H54 (cell line): ENCODE data around the gene TFF3.

ENCODE experiments used
- DNase-seq: peaks from one replicate; pipeline ENCODE4 v3.0.0; 2011; ENCODE audit warnings: low spot score, mixed read lengths; ENCODE audit not compliant: insufficient read length
- FAIRE-seq: peaks from 3 replicates; lab custom pipeline; 2011; peaks lifted over from hg19 to GRCh38; lab: Jason Lieb, UNC
- POLR2A ChIP-seq: IDR thresholded peaks from 2 replicates; pipeline ENCODE4 v1.6.1; 2011; ENCODE audit warnings: low read depth, mild to moderate bottlenecking, low read length

Gene TFF3

GRCh38 chr21:42320791-42321190, 5.6 kb upstream of the TFF3 start:
- no peak for DNase-seq
- FAIRE-seq = no peak
- no peak for TF ChIP-seq POLR2A

DNA sequence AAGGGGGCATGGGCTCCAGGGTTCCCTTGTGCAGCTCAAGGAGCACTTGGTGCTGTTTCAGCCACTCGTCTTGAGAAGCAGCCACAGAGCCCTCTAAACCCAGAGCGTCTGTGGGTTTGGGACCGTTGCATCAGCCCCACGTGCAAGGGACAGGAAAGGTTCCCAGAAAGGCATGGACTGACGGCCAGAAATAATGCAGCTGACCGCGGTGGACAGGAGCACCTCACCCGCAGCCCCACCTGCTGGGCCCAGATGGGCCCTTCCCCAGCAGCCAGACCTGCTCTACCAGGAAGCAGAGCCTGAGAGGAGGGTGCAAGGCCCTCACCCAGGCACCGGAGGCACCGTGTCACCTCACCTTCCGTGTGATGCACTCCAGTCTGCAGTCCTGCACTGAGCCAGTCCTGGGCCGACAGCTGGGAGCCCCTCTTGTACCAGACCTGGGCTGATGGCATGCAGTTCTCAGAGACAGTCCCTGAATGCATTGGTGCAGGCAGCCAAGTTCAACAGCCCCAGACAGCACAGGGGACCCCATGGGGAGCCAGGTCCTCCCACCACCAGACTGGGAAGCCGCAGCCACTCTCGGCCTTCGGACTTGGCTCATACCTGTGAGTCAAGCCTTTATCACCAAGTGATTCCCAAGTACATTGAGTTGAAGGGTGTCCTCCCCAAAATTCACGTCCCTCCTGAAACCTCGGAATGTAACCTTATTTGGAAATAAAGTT, 4.8 kb upstream of the TFF3 start:
- no peak for TF ChIP-seq POLR2A
- DNase-seq (no peak), FAIRE-seq (no peak)

DNA sequence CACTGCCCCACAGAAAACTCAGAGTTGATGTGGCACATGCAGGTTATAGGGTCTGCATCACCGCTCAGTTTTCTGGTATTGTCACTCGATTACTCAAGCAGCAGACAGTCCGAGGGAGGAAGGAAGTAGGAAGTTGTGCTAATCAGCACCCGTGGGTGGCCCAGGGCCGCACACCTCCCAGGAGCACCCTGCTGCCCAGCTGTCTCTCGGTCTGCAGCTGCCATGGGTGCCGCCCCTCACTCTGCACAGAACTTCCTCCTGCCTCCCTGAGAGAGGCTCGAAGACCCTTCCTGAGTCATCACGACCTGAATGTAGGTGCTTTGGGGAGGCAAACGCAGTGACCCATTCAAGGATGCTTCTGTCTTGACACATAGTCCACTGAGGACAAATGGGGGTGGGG, 4.2 kb upstream of the TFF3 start:
- FAIRE-seq (no peak), DNase-seq (no peak)
- no peak for TF ChIP-seq POLR2A

DNA sequence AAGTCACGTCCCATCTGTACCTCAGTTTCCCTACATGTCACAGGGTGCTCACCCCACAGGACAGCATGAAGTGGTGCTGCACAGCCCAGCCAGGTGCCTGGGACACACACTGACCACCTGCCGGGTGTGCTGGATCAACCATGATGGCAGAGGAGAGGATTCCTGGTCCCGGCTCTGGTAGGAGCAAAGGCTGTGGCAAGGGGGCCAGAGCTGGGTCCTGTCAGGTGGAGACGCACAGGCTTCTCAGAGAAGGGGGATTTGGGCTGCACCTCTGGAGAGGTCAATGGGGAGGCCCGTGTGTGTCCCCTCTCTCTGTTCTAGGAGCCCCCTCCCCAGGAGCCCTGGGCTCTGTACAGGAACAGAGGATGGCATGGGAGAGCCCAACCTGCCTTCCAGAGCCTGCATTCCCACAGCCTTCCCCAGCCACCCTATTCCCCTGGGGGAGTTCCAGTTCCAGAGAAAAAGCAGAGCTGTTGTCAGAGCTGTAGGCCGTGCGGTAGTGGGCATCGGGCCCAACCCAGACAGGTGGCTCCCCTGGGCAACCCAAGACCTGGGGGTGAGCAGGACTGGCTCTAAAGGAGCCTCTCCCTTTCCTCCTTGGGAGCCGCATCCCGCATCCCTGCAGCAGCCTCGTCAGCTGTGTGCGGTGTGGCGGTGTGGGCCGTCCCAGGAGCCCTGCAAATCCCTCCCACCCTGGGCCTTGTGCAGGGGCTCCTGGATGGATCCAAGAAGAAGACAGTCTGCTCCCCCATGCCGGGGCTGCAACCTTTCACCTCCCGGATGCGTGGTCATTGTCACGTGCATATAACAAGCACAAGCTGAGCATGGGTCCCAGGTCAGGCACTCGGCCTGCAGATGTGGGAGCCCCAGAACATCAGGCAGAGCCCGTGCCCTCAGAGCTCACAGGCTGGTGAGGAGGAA, 2.9 kb upstream of the TFF3 start:
- DNase-seq = no peak
- no peak for FAIRE-seq

DNA sequence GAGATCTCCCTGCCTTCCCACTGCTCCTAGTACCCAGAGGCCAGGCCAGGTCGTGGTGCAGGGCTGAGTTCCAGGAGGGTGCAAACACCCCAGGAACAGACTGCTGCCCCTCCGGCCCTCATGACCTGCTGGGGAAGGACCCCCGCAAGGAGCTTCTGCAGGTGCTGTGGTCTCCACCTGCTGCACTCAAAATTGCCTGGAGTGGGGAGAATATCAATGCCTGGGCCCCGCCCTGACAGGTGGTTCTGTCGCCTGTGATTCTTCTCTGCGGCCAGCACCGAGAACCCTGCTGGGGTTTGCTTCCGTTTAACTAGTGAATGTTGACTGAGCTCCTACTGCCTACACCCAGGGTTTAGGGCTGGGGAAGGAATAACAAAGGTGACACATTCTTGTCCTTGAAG, 2.1 kb upstream of the TFF3 start:
- TF ChIP-seq POLR2A = no peak
- no peak for FAIRE-seq
- DNase-seq = no peak

More for the DNA sequence above, 2.9 kb upstream of the TFF3 start:
- TF ChIP-seq POLR2A = no peak

DNA sequence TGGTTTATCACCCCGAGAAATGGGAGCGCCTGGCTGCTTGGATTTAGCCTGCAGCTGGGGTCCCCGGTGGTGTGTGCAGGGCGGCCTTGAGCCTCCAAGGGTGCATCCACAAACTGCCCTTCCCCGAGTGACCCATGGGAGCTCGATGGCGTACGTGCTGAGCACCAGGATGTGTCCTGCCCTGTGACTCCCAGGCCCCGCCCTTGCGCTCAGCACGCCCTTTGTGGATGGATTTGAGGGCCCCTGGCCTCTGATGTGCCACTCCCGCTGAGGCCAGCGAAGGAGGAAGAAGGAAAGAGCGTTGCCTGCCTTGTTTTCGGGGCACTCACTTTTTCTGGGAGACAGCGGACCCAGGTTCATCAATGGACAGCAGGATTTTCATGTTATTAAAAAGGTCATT, 1.7 kb upstream of the TFF3 start:
- DNase-seq = no peak
- FAIRE-seq = no peak
- no peak for TF ChIP-seq POLR2A

- DNase-seq (no peak), FAIRE-seq (no peak)
- TF ChIP-seq POLR2A = no peak
Measured at GRCh38 chr21:42314616-42315295, 453 bp downstream of the TFF3 start.

DNA sequence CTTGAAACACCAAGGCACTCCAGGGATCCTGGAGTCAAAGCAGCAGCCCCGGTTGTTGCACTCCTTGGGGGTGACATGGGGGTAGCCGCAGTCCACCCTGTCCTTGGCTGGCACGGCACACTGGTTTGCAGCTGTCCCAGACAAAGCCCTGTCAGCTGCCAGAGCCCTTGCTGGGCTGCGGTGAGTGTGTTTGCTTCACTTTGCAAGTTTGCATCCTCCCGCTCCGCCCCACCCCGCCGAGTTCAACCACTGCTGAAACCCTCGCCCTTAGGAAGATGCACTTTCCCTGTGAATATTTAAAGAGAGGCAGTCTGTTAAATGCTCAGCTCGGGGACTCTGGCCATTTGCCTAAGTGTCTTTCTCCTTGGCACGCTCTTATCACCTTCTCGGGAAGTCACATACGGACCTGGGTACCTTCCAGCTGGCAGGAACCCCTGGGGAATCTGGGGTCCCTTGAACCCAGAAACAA, 1.7 kb downstream of the TFF3 start:
- no peak for TF ChIP-seq POLR2A
- no peak for DNase-seq
- FAIRE-seq = no peak

- DNase-seq (no peak), FAIRE-seq (no peak)
- TF ChIP-seq POLR2A = no peak
Measured at GRCh38 chr21:42312626-42313104, 2.5 kb downstream of the TFF3 start.

DNA sequence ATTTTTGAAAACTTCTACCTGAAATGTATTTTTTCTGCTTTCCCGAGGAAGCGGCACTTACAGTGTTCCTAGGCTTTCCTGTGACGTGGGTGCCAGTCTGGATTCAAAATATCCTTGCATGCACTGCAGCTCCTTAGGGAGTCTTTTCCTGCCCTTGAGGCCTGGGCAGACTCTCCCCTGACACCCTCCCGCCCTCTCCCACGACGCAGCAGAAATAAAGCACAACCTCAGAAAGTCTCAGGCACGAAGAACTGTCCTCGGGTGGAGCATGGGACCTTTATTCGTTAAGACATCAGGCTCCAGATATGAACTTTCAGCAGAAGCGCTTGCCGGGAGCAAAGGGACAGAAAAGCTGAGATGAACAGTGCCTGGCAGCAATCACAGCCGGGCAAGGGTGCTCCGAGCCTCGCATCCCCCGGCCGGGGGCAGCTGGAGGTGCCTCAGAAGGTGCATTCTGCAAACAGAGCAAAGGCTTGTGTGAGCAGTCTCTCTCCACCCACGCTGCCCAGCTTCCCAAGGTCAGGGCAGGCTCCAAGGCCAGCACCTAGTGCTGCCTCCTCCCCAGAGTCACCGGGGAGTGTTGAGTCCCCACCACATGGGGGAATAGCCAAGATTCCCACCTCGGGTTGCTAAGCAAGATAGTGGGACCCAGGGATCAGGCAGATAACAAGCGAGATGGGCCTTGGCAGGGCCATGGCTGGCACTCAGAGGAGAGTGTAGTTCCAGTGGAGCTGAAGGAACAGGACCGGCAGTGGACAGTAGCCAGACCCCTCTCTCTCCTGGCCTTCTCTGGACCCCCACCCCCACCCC, 3.2 kb downstream of the TFF3 start:
- no peak for TF ChIP-seq POLR2A
- no peak for FAIRE-seq
- DNase-seq = no peak

GRCh38 chr21:42311160-42311559, 4.0 kb downstream of the TFF3 start:
- DNase-seq (no peak), FAIRE-seq (no peak)
- TF ChIP-seq POLR2A = no peak

- TF ChIP-seq POLR2A = no peak
- DNase-seq = no peak
- FAIRE-seq = no peak
Measured at GRCh38 chr21:42310411-42311001, 4.7 kb downstream of the TFF3 start.

- no peak for FAIRE-seq
- TF ChIP-seq POLR2A = no peak
- peak; percentile 68 for DNase-seq
Measured at GRCh38 chr21:42309753-42310213, 5.4 kb downstream of the TFF3 start.
